H1 (cell line): Measurements from ENCODE around the gene LRRC2. TPM values are rescaled to one million over a fixed set of nuclear protein-coding genes. Genes with fewer than 3 reads are reported as not detected.

Experiments used
- CTCF ChIA-PET: fragments of 300-600 bp; sonication (Branson Sonifier 250); formaldehyde crosslinking; loops from one replicate; lab custom pipeline; 2021; ENCODE audit not compliant: partially characterized antibody; lab: Charles Lee
- POLR2A ChIA-PET: fragments of 300-600 bp; sonication (Branson Sonifier 250); formaldehyde crosslinking; loops from one replicate; lab custom pipeline; 2021; ENCODE audit warnings: inconsistent platforms; ENCODE audit not compliant: partially characterized antibody; lab: Charles Lee
- DNase-seq, 2 experiments: peaks; one replicate each; pipeline versions ENCODE4 v3.0.0 to v3.0.0-alpha.2; 2010 to 2022; ENCODE audit warnings: low spot score in 2 of 2, low read depth in 1 of 2, mixed read lengths in 1 of 2
- FAIRE-seq: peaks from 2 replicates; lab custom pipeline; 2011; peaks lifted over from hg19 to GRCh38; lab: Jason Lieb, UNC
- H2AFZ ChIP-seq: 2 replicates; pipeline ENCODE4 v1.8.1; 2012; ENCODE audit warnings: low read length, inconsistent platforms
- H2AK5ac ChIP-seq: 2 replicates; pipeline ENCODE4 v1.6.1; 2013; ENCODE audit warnings: low read depth, low read length
- H2BK120ac ChIP-seq: replicated peaks from 2 replicates; pipeline ENCODE3; 2013; ENCODE audit warnings: low read depth, low read length, inconsistent platforms
- H2BK12ac ChIP-seq: 2 replicates; pipeline ENCODE4 v1.6.1; 2013; ENCODE audit warnings: low read depth, low read length
- H2BK15ac ChIP-seq: 2 replicates; pipeline ENCODE4 v1.6.1; 2013; ENCODE audit warnings: low read length
- H2BK20ac ChIP-seq: 2 replicates; pipeline ENCODE4 v1.6.1; 2013; ENCODE audit warnings: low read length
- H2BK5ac ChIP-seq: 2 replicates; pipeline ENCODE4 v1.6.1; 2013; ENCODE audit warnings: low read depth, low read length
- H3K14ac ChIP-seq: 2 replicates; pipeline ENCODE4 v1.6.1; 2013; ENCODE audit warnings: inconsistent platforms; ENCODE audit not compliant: insufficient read length
- H3K18ac ChIP-seq: 2 replicates; pipeline ENCODE4 v1.6.1; 2013; ENCODE audit warnings: low read length; ENCODE audit errors: extremely low read depth
- H3K23ac ChIP-seq: 2 replicates; pipeline ENCODE4 v1.6.1; 2013; ENCODE audit warnings: inconsistent platforms; ENCODE audit not compliant: insufficient read length
- H3K23me2 ChIP-seq: 2 replicates; pipeline ENCODE4 v1.6.1; 2013; ENCODE audit warnings: low read depth, low read length
- H3K27ac ChIP-seq: 2 replicates; pipeline ENCODE4 v1.6.1; 2011; ENCODE audit warnings: low read depth, low read length, inconsistent platforms
- H3K27me3 ChIP-seq, 4 experiments: replicated peaks in 1 of 4; 1 replicate in 1 of 4; 2 replicates in 3 of 4; pipeline versions ENCODE4 v1.6.1 to v1.8.1; 2011 to 2013; ENCODE audit warnings: low read length in 3 of 4, mild to moderate bottlenecking in 3 of 4, inconsistent platforms in 2 of 4, mixed read lengths in 2 of 4, moderate library complexity in 1 of 4; ENCODE audit not compliant: control insufficient read depth in 3 of 4, insufficient read depth in 3 of 4; ENCODE audit errors: extremely low read depth in 1 of 4
- H3K36me3 ChIP-seq, 4 experiments: 2 replicates each; pipeline versions ENCODE4 v1.6.1 to v1.8.1; 2011 to 2013; ENCODE audit warnings: mild to moderate bottlenecking in 4 of 4, low read length in 3 of 4, moderate library complexity in 2 of 4, control low read depth in 1 of 4, inconsistent platforms in 1 of 4; ENCODE audit not compliant: insufficient read depth in 4 of 4, control insufficient read depth in 2 of 4
- H3K4ac ChIP-seq: replicated peaks from 2 replicates; pipeline ENCODE3; 2013; ENCODE audit warnings: low read length, low read depth, mixed read lengths, inconsistent platforms; ENCODE audit not compliant: insufficient read length
- H3K4me1 ChIP-seq, 4 experiments: replicated peaks in 1 of 4; 1 replicate in 1 of 4; 2 replicates in 3 of 4; pipeline versions ENCODE4 v1.6.1 to v1.8.1; 2011 to 2013; ENCODE audit warnings: low read length in 3 of 4, inconsistent platforms in 2 of 4, mixed read lengths in 1 of 4; ENCODE audit not compliant: insufficient read depth in 4 of 4, control insufficient read depth in 3 of 4
- H3K4me2 ChIP-seq, 2 experiments: 2 replicates each; pipeline versions ENCODE4 v1.6.1 to v1.8.1; 2011 to 2013; ENCODE audit warnings: low read depth in 2 of 2, low read length in 2 of 2, control low read depth in 1 of 2, inconsistent platforms in 1 of 2, mild to moderate bottlenecking in 1 of 2; ENCODE audit not compliant: insufficient read depth in 1 of 2
- H3K4me3 ChIP-seq, 4 experiments: fragments of 200-600, 300-600 bp in 1 of 4; sonication (generic), shearing (Covaris generic), sonication (Bioruptor Twin) in 1 of 4; 2 replicates each; pipeline versions ENCODE4 v1.5.1 to v1.8.1; 2011 to 2016; ENCODE audit warnings: low read length in 4 of 4, low read depth in 3 of 4, control low read depth in 2 of 4, inconsistent platforms in 2 of 4, mild to moderate bottlenecking in 2 of 4, mixed read lengths in 1 of 4, moderate library complexity in 1 of 4; ENCODE audit not compliant: insufficient read depth in 2 of 4; ENCODE audit errors: extremely low read depth in 1 of 4
- H3K56ac ChIP-seq: replicated peaks from 2 replicates; pipeline ENCODE3; 2013; ENCODE audit warnings: low read depth, mild to moderate bottlenecking, mixed read lengths, low read length, inconsistent platforms; ENCODE audit not compliant: insufficient read length
- H3K79me1 ChIP-seq: 2 replicates; pipeline ENCODE4 v1.6.1; 2013; ENCODE audit warnings: low read depth, low read length, control low read depth
- H3K79me2 ChIP-seq, 2 experiments: 2 replicates each; pipeline versions ENCODE4 v1.6.1 to v1.8.1; 2012 to 2013; ENCODE audit warnings: low read length in 2 of 2, mild to moderate bottlenecking in 2 of 2, inconsistent platforms in 1 of 2; ENCODE audit not compliant: insufficient read depth in 2 of 2, control insufficient read depth in 1 of 2
- H3K9ac ChIP-seq, 4 experiments: replicated peaks in 1 of 4; 1 replicate in 1 of 4; 2 replicates in 3 of 4; pipeline versions ENCODE4 v1.6.1 to v1.8.1; 2011 to 2013; ENCODE audit warnings: low read depth in 3 of 4, low read length in 3 of 4, control low read depth in 2 of 4, mild to moderate bottlenecking in 2 of 4, moderate library complexity in 2 of 4, inconsistent platforms in 1 of 4; ENCODE audit errors: extremely low read depth in 1 of 4
- H3K9me3 ChIP-seq, 2 experiments: 2 replicates each; pipeline versions ENCODE4 v1.6.1 to v1.8.1; 2012 to 2013; ENCODE audit warnings: mild to moderate bottlenecking in 2 of 2, moderate library complexity in 2 of 2, control low read depth in 1 of 2, inconsistent platforms in 1 of 2, low read depth in 1 of 2, low read length in 1 of 2, mixed read lengths in 1 of 2; ENCODE audit not compliant: insufficient read depth in 2 of 2
- H4K20me1 ChIP-seq, 2 experiments: replicated peaks in 1 of 2; 2 replicates each; pipeline versions ENCODE3 to v1.8.1; 2011 to 2013; ENCODE audit warnings: inconsistent platforms in 2 of 2, low read length in 2 of 2, mild to moderate bottlenecking in 1 of 2; ENCODE audit not compliant: insufficient read depth in 2 of 2, control insufficient read depth in 1 of 2
- H4K5ac ChIP-seq: 2 replicates; pipeline ENCODE4 v1.6.1; 2013; ENCODE audit warnings: low read length, low read depth, mixed read lengths, inconsistent platforms; ENCODE audit not compliant: insufficient read length
- H4K8ac ChIP-seq: 2 replicates; pipeline ENCODE4 v1.8.0; 2013; ENCODE audit warnings: mild to moderate bottlenecking, moderate library complexity, low read length, inconsistent platforms; ENCODE audit not compliant: insufficient read depth; ENCODE audit errors: extremely low read depth
- H4K91ac ChIP-seq: replicated peaks from 2 replicates; pipeline ENCODE3; 2013; ENCODE audit warnings: low read length, mixed read lengths, inconsistent platforms; ENCODE audit not compliant: insufficient read length
- SIRT6 ChIP-seq: IDR thresholded peaks from one replicate; pipeline ENCODE4 v1.7.1; 2012; ENCODE audit warnings: low read length, inconsistent platforms
- WGBS, 2 experiments: shearing (Covaris generic) in 1 of 2; methylation state at CpG; one replicate each; pipeline versions ENCODE4 v1.1.6 to v1.1.7; 2013 to 2015; ENCODE audit warnings: low lambda C conversion rate in 2 of 2, mixed read lengths in 2 of 2, inconsistent platforms in 1 of 2, low coverage in 1 of 2, missing lambda C conversion rate in 1 of 2; ENCODE audit not compliant: insufficient replicate concordance in 2 of 2, insufficient coverage in 1 of 2, insufficient read length in 1 of 2; ENCODE audit errors: extremely low coverage in 1 of 2, missing lambda C conversion rate in 1 of 2; 5-methylcytosine and 5-hydroxymethylcytosine counted together
- polyA plus RNA-seq, 7 experiments: library from polyadenylated mRNA; depleted of rRNA in 3 of 7; stranded (reverse) in 5 of 7; unstranded in 2 of 7; fragments of >200 nt in 5 of 7; fragments of 200-250 nt in 2 of 7; gene quantifications; 1 replicate in 5 of 7; 2 replicates in 1 of 7; 4 replicates in 1 of 7; pipeline versions ENCODE4 v1.2.1 to v1.2.3, GENCODE V29; 2011 to 2013; ENCODE audit warnings: missing spikeins in 2 of 7, mixed read lengths in 2 of 7
- total RNA-seq: library from RNA; stranded (reverse); fragmentation: NEBNext Ultra II Directional; extraction: Animal tissue kit (Norgen Biotek cat#: 25700); gene quantifications from 2 replicates; pipeline ENCODE4 v1.2.1, GENCODE V29; 2021

The LRRC2 gene
- total and polyA plus RNA-seq, 2 of the 8 experiments (the other 6 are each of a cell fraction or from before 2014, with no cell fraction given) = 1.4 to 6.4 TPM

GRCh38 chr3:46484388-46484787 lies 81.7 kb downstream of the LRRC2 start:
- no peak overlapping the region for H2BK120ac ChIP-seq
- WGBS, 2 experiments = 100% methylated on average over 1 of the region's 1 CpG; no CpG with 5 or more reads in 1 of the 2 experiments
- DNase-seq (no peak), FAIRE-seq (no peak)
- H3K23ac ChIP-seq = no peak overlapping the region
- H2BK5ac ChIP-seq = no peak overlapping the region
- no peak overlapping the region for H2AK5ac ChIP-seq
- no peak overlapping the region for H4K5ac ChIP-seq
- H3K27me3 ChIP-seq = no peaks in the 10 kb centered on the region; a peak in 2 of 7 replicates
- no peaks in the 10 kb centered on the region for H3K23me2 ChIP-seq
- H3K4me2 ChIP-seq = no peak overlapping the region
- H3K18ac ChIP-seq = no peak overlapping the region
- ChIA-PET CTCF (interaction anchor here (0.6 to 5.7 kb wide), 13 partner anchors 9 to 363 kb away, joined by 3 to 82 read pairs (median 5); no protein-coding TSS in a partner anchor), POLR2A (interaction anchor here (1.6 kb wide), 1 partner anchor 102 kb away, joined by 6 read pairs; no protein-coding TSS in a partner anchor)
- no peaks in the 10 kb centered on the region for H3K79me1 ChIP-seq
- no peak overlapping the region for H3K56ac ChIP-seq
- peak overlapping the region; percentile 10; the same call in 1 of the 2 replicates for H2BK12ac ChIP-seq
- peaks cover 1 to 6% (median 5%) of the 10 kb centered on the region in 4 experiments; a peak in 6 of 7 replicates for H3K4me1 ChIP-seq
- H3K14ac ChIP-seq = no peak overlapping the region
- no peak overlapping the region; the same call in 1 of the 2 replicates for H4K8ac ChIP-seq
- H3K79me2 ChIP-seq = no peaks in the 10 kb centered on the region
- H3K9me3 ChIP-seq = no peaks in the 10 kb centered on the region
- H4K20me1 ChIP-seq = no peaks in the 10 kb centered on the region
- no peak overlapping the region for H3K9ac ChIP-seq
- no peak overlapping the region for H3K27ac ChIP-seq
- no peak overlapping the region for H4K91ac ChIP-seq
- H2BK20ac ChIP-seq = no peak overlapping the region
- H2AFZ ChIP-seq = no peak overlapping the region
- H3K4ac ChIP-seq = no peak overlapping the region
- no peak overlapping the region for H3K4me3 ChIP-seq
- no peaks in the 10 kb centered on the region for H3K36me3 ChIP-seq
- no peak overlapping the region for H2BK15ac ChIP-seq
- TF ChIP-seq SIRT6 = no peak
